ENCODE data around the gene RIOK3.

- TF ChIP-seq, protein P1, sequence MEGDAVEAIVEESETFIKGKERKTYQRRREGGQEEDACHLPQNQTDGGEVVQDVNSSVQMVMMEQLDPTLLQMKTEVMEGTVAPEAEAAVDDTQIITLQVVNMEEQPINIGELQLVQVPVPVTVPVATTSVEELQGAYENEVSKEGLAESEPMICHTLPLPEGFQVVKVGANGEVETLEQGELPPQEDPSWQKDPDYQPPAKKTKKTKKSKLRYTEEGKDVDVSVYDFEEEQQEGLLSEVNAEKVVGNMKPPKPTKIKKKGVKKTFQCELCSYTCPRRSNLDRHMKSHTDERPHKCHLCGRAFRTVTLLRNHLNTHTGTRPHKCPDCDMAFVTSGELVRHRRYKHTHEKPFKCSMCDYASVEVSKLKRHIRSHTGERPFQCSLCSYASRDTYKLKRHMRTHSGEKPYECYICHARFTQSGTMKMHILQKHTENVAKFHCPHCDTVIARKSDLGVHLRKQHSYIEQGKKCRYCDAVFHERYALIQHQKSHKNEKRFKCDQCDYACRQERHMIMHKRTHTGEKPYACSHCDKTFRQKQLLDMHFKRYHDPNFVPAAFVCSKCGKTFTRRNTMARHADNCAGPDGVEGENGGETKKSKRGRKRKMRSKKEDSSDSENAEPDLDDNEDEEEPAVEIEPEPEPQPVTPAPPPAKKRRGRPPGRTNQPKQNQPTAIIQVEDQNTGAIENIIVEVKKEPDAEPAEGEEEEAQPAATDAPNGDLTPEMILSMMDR (IDR thresholded peaks at IDR 0.05 in 4 of 5, conservative IDR thresholded peaks at IDR 0.05 in 1 of 5): no peak
- TF ChIP-seq POLR2A (IDR thresholded peaks at IDR 0.05): no peak
Observed at GRCh38 chr18:23453680-23454058, 582 bp downstream of the RIOK3 start.
